VCaP (cell line): ENCODE results near the gene CHMP6.

Experiments
- H3K27ac ChIP-seq: fragments of 450-650 bp; 2 replicates; pipeline ENCODE4 v1.5.1; 2017
- TF ChIP-seq, protein P1 (sequence below): fragments of 450-650 bp; conservative IDR thresholded peaks from 2 replicates; pipeline ENCODE4 v1.5.1; 2017; ENCODE audit warnings: mild to moderate bottlenecking, moderate library complexity

CHMP6 gene

DNA sequence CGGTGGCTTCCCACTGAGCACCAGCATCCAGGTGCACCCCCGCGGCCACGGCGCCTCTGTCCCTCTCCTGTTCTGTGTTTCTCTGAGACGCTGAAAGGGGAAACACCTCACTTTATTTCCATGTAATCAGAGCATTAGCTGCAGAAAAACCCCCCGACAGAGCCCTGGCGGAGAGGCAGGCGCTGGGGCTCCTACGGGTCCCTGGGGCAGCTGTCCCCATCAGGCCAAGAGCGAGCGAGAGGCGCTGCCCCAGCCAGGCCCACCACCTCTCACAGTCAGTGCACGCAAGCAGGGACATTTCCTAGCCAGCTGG lies 27.1 kb upstream of the CHMP6 start:
- TF ChIP-seq, protein P1, sequence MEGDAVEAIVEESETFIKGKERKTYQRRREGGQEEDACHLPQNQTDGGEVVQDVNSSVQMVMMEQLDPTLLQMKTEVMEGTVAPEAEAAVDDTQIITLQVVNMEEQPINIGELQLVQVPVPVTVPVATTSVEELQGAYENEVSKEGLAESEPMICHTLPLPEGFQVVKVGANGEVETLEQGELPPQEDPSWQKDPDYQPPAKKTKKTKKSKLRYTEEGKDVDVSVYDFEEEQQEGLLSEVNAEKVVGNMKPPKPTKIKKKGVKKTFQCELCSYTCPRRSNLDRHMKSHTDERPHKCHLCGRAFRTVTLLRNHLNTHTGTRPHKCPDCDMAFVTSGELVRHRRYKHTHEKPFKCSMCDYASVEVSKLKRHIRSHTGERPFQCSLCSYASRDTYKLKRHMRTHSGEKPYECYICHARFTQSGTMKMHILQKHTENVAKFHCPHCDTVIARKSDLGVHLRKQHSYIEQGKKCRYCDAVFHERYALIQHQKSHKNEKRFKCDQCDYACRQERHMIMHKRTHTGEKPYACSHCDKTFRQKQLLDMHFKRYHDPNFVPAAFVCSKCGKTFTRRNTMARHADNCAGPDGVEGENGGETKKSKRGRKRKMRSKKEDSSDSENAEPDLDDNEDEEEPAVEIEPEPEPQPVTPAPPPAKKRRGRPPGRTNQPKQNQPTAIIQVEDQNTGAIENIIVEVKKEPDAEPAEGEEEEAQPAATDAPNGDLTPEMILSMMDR, result no peak
- no peak overlapping the region for H3K27ac ChIP-seq

DNA sequence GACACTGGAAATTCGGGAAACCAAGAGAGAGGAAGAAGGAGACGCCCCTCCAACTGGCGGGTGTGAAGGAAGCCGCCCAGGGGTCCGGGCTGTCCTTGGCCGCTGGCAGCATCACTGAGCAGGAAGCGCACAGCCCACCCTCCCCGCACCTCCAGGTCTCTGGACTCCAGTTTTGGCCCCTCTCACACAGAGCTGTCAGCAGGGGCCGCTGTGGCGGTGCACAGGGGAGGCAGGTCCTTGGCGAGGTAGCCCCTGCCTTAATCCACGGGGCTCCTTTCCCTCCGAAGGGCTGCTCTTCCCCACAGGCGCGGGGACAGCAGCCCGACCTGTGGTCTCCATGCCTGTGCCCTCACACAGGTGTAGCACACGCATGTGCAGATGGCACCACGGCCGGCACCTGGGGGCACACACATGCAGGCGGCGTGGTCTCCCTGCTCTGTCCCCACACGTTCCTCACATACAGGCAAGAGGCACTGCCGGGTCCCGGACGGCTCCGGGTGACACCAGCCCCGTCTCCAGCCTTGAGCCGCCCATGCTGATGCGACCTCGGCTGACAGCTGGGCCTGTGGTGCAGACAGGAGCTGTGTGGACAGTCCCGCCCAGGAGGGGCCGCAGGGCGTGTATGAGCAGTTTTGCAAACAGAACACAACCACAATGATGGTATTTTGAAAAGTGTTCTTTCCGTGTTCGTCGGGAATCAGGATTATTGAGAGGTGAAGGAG lies 26.6 kb upstream of the CHMP6 start:
- H3K27ac ChIP-seq, result no peak overlapping the region
- TF ChIP-seq, protein P1, result no peak

DNA sequence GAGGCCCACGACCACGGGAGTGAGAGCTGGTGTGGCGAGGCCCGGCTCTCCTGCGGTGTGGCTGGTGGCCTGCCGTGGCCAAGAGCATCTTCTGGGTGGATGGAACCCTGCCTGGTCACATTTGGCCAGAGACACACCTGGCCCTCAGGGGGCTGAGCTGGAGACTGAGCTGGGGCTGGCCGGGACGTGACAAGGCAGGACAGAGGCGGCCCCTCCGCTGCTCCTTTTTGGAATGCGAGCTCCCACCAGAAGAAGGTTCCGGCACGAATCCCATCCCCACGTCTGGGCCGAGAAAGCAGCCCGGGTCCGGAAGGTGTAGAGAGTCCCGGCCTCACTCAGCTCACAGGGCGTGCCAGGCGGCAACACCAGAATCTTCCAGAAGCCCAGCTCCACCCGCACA lies 26.0 kb upstream of the CHMP6 start:
- no peak overlapping the region for H3K27ac ChIP-seq
- TF ChIP-seq, protein P1, result no peak

DNA sequence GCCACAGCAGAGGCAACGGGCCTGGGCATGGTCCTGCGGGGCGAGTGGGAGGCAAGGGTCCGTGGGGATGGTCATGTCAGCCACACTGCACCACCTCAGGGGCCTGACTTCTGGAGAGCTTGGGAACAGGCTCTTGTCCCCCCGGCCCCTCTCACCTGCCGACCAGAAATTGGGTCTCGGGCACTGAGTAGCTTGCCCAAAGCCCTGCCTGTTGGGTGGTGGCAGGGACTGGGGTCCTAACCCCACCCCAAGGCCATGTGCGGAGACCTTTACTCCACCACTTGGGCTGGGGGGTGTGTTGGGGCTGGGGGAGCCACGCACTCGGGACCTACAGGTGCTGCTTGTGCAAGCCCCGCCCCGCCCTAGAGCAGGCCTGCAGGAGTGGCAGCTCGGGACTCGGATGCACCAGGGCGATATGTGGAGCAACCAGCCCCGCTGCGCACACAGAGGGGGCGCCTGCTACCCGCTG lies 24.2 kb upstream of the CHMP6 start:
- TF ChIP-seq, protein P1, result no peak
- H3K27ac ChIP-seq, result no peak overlapping the region

DNA sequence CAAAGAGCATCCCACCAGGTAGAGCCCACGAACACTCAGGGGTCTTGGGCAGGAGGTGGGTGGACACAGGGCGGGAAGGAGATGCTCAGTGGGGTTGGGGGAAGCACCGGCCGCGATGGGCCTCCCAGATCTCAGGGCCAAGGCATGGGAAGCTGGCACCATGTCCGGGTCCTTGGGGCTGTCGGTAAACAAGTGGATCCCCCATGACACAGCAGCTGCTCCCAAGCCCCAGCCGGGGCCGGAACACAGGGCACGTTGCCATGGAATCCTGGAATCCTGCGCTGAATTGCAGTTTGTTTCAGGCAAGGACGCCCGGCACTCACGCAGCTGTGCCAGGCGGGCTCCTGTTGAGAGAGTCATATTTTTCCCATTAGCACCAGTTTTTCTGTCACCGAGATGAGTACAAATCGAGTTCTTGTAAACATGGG lies 23.0 kb upstream of the CHMP6 start:
- no peak overlapping the region for H3K27ac ChIP-seq
- TF ChIP-seq, protein P1, result no peak

DNA sequence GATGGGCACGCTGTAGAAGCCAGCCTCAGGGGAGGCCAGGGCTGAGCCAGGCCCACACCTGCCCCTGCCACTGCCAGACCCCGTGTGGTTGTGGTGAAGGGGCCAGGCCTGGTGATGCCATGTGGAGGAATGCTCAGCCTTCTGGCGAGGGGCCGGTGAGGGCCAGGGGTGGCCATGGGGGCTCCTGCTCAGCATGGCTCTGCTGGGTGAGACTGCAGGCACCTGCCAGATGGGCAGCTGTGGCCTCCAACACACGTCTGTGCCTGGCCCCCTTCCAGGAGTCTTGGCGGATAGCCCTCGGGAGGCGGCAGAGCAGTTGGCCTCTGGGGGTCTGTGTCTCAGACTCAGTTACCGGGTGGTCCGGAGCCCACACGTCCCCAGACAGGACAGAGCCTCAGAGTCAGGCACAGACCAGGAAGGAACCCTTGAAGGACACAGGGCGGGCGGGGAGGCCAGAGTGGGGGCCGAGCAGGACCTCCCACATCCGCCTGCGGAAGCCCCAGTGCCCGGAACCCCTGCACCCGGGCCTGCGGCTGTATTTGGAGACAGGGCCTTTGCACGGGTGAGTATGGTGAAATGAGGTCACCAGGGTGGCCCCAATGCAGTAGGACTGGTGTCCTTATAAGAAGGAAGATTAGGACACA lies 22.5 kb upstream of the CHMP6 start:
- TF ChIP-seq, protein P1, result no peak
- no peak overlapping the region for H3K27ac ChIP-seq

DNA sequence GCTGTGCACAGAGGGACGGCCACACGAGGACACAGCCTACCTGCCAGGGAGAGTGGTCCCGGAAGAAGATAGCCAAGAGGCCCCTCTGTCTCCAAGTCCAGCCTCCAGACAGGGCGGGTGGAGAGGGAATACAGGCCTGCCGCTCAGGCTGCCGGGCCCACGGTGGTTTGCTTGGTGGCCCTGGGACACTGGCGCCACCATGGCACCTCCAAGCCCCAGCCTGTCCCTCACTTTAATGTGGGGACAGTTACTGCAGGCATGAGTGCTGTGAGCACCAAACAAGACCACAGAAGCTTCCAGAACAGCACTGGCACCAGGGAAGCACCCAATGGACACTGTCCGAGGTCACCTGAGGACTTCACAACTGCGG lies 22.0 kb upstream of the CHMP6 start:
- TF ChIP-seq, protein P1, result no peak
- no peak overlapping the region for H3K27ac ChIP-seq
